ENCODE data around the gene KIF13A. TPM values are rescaled to one million over a fixed set of nuclear protein-coding genes. Genes with fewer than 3 reads are reported as not detected.

KIF13A gene
- total RNA-seq, 3 donors from 2014 or later (not counting 1 experiment from before 2014, with no cell fraction given): 15.0 to 26.4 (median 19.5) TPM

GRCh38 chr6:17987697-17988421, 424 bp upstream of the KIF13A start:
- H3K9me3 Mint-ChIP-seq: no peaks in the 10 kb centered on the region
- peaks cover 23 to 44% of the 10 kb centered on the region in 2 donors for H3K4me1 Mint-ChIP-seq
- peaks cover 0 to 9% of the 10 kb centered on the region in 2 donors for H3K27me3 Mint-ChIP-seq (ENCODE audit: low read depth in 2 of 2)
- peak; percentile 22 for TF ChIP-seq CTCF (IDR thresholded peaks at IDR 0.05)
- intact Hi-C loops (cut with micrococcal nuclease): loop anchor here (2.0 to 10.0 kb wide), 4 partner anchors 31 to 283 kb away; partner anchors contain the start of genes KDM1B, NUP153 and TPMT
- no peaks in the 10 kb centered on the region for H3K36me3 Mint-ChIP-seq
- no peaks in the 10 kb centered on the region for H3K9me3 ChIP-seq (ENCODE audit: control insufficient read depth, insufficient read depth, low read length)
- DNase-seq: peak; percentile 36 to 60
- no peaks in the 10 kb centered on the region for H3K27me3 ChIP-seq (ENCODE audit: control insufficient read depth, insufficient read depth, low read length)
- peak; percentile 72 to 80 (median 78) for ATAC-seq
- under 1% methylated on average over 78 of the region's 78 CpGs for WGBS (ENCODE audit: insufficient coverage)
- H3K27ac ChIP-seq (ENCODE audit: low read length): peak overlapping the region; percentile 37
- peaks cover 18% of the 10 kb centered on the region for H3K4me1 ChIP-seq (ENCODE audit: control insufficient read depth, insufficient read depth, low read length)
- H3K27ac Mint-ChIP-seq: peak overlapping the region; percentile 60 to 86
- peak overlapping the region; percentile 39 for H3K4me3 ChIP-seq (ENCODE audit: low read length)
- H3K36me3 ChIP-seq (ENCODE audit: control insufficient read depth, insufficient read depth, low read length): no peaks in the 10 kb centered on the region
- H3K4me3 Mint-ChIP-seq: peak overlapping the region; percentile 95

- H3K4me1 Mint-ChIP-seq: peaks cover 23 to 44% of the 10 kb centered on the region in 2 donors
- H3K27me3 Mint-ChIP-seq (ENCODE audit: low read depth in 2 of 2): peaks cover 0 to 9% of the 10 kb centered on the region in 2 donors
- Histone ChIP-seq H3K27me3 (ENCODE audit: control insufficient read depth, insufficient read depth, low read length) (no peaks in the 10 kb centered on the region), H3K4me1 (ENCODE audit: control insufficient read depth, insufficient read depth, low read length) (peaks cover 18% of the 10 kb centered on the region), H3K4me3 (ENCODE audit: low read length) (peak overlapping the region; percentile 41), H3K9me3 (ENCODE audit: control insufficient read depth, insufficient read depth, low read length) (no peaks in the 10 kb centered on the region), H3K36me3 (ENCODE audit: control insufficient read depth, insufficient read depth, low read length) (no peaks in the 10 kb centered on the region), H3K27ac (ENCODE audit: low read length) (peak overlapping the region; percentile 21)
- intact Hi-C loops (cut with micrococcal nuclease): loop anchor here (10.0 kb wide), 2 partner anchors 168 to 282 kb away; partner anchors contain the start of genes KDM1B, NUP153 and TPMT
- peak; percentile 27 to 48 (median 34) for ATAC-seq
- peak overlapping the region; percentile 10 to 68 for H3K27ac Mint-ChIP-seq
- WGBS (ENCODE audit: insufficient coverage): 2% methylated on average over 62 of the region's 65 CpGs
- peak; percentile 4 to 25 for DNase-seq
- no peaks in the 10 kb centered on the region for H3K36me3 Mint-ChIP-seq
- no peak for TF ChIP-seq CTCF (IDR thresholded peaks at IDR 0.05)
- H3K9me3 Mint-ChIP-seq: no peaks in the 10 kb centered on the region
- H3K4me3 Mint-ChIP-seq: peak overlapping the region; percentile 81
Measured at GRCh38 chr6:17986656-17987446, 584 bp downstream of the KIF13A start.

- no peaks in the 10 kb centered on the region for H3K36me3 ChIP-seq (ENCODE audit: control insufficient read depth, insufficient read depth, low read length)
- H3K27ac ChIP-seq (ENCODE audit: low read length): no peak overlapping the region
- DNase-seq: no peak
- WGBS (ENCODE audit: insufficient coverage): 77% methylated on average over 10 of the region's 11 CpGs
- H3K4me3 ChIP-seq (ENCODE audit: low read length): peak overlapping the region; percentile 41
- Mint-ChIP-seq H3K27me3 (ENCODE audit: low read depth in 2 of 2) (peaks cover 0 to 6% of the 10 kb centered on the region in 2 donors), H3K36me3 (no peaks in the 10 kb centered on the region), H3K27ac (peak overlapping the region; percentile 10 to 68), H3K4me3 (peak overlapping the region; percentile 81), H3K9me3 (no peaks in the 10 kb centered on the region), H3K4me1 (peaks cover 23 to 44% of the 10 kb centered on the region in 2 donors)
- TF ChIP-seq CTCF (IDR thresholded peaks at IDR 0.05): no peak
- H3K4me1 ChIP-seq (ENCODE audit: control insufficient read depth, insufficient read depth, low read length): peaks cover 18% of the 10 kb centered on the region
- no peak for ATAC-seq
- no peaks in the 10 kb centered on the region for H3K9me3 ChIP-seq (ENCODE audit: control insufficient read depth, insufficient read depth, low read length)
- intact Hi-C loops (cut with micrococcal nuclease): loop anchor here (10.0 kb wide), 2 partner anchors 169 to 281 kb away; partner anchors contain the start of genes KDM1B, NUP153 and TPMT
- H3K27me3 ChIP-seq (ENCODE audit: control insufficient read depth, insufficient read depth, low read length): no peaks in the 10 kb centered on the region
Measured at GRCh38 chr6:17985934-17986655, 1.3 kb downstream of the KIF13A start.

Data from natural killer cell (primary cell).